DND-41 (cell line): ENCODE data around the gene DOK6.

ENCODE experiments used
- EZH2 ChIP-seq: IDR thresholded peaks from 3 replicates; pipeline ENCODE4 v1.6.1; 2012; ENCODE audit warnings: borderline replicate concordance, low read depth, mild to moderate bottlenecking, moderate library complexity, low read length, inconsistent platforms; ENCODE audit not compliant: severe bottlenecking
- TF ChIP-seq, protein P1 (sequence below): IDR thresholded peaks from 2 replicates; pipeline ENCODE4 v1.5.1; 2012; ENCODE audit warnings: borderline replicate concordance, low read length, moderate library complexity, mild to moderate bottlenecking; ENCODE audit not compliant: poor library complexity, severe bottlenecking; ENCODE audit errors: extremely low read depth

DNA sequence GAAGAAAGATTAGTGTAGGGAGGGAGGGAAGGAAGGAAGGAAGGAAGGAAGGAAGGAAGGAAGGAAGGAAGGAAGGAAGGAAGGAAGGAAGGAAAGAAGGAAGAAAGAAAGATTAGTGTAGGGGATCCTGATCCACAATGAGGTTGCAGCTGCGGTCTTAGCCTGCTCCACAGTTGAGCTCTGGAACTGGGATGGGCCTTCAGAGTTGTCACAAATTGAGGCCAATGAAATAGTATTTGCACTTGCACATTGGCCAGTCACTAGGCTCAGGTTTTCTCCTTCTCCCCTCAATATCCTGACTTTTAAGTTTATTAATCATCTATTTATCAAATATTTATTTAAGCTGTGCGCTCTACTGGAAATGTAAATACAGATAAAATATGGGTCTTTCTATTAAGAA lies 34.3 kb downstream of the DOK6 start:
- TF ChIP-seq, protein P1, sequence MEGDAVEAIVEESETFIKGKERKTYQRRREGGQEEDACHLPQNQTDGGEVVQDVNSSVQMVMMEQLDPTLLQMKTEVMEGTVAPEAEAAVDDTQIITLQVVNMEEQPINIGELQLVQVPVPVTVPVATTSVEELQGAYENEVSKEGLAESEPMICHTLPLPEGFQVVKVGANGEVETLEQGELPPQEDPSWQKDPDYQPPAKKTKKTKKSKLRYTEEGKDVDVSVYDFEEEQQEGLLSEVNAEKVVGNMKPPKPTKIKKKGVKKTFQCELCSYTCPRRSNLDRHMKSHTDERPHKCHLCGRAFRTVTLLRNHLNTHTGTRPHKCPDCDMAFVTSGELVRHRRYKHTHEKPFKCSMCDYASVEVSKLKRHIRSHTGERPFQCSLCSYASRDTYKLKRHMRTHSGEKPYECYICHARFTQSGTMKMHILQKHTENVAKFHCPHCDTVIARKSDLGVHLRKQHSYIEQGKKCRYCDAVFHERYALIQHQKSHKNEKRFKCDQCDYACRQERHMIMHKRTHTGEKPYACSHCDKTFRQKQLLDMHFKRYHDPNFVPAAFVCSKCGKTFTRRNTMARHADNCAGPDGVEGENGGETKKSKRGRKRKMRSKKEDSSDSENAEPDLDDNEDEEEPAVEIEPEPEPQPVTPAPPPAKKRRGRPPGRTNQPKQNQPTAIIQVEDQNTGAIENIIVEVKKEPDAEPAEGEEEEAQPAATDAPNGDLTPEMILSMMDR = no peak
- TF ChIP-seq EZH2 = no peak
